NCI-H2029 treated with DMSO at 0.1 percent for 48 hours (cell line): ENCODE data around the gene POU5F2.

Experiments used
- DNase-seq: peaks from one replicate; lab custom pipeline; 2025; lab: John Stamatoyannopoulos, UW

Gene POU5F2, protein sequence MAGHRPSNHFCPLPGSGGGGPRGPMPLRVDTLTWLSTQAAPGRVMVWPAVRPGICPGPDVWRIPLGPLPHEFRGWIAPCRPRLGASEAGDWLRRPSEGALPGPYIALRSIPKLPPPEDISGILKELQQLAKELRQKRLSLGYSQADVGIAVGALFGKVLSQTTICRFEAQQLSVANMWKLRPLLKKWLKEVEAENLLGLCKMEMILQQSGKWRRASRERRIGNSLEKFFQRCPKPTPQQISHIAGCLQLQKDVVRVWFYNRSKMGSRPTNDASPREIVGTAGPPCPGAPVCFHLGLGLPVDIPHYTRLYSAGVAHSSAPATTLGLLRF

DNA sequence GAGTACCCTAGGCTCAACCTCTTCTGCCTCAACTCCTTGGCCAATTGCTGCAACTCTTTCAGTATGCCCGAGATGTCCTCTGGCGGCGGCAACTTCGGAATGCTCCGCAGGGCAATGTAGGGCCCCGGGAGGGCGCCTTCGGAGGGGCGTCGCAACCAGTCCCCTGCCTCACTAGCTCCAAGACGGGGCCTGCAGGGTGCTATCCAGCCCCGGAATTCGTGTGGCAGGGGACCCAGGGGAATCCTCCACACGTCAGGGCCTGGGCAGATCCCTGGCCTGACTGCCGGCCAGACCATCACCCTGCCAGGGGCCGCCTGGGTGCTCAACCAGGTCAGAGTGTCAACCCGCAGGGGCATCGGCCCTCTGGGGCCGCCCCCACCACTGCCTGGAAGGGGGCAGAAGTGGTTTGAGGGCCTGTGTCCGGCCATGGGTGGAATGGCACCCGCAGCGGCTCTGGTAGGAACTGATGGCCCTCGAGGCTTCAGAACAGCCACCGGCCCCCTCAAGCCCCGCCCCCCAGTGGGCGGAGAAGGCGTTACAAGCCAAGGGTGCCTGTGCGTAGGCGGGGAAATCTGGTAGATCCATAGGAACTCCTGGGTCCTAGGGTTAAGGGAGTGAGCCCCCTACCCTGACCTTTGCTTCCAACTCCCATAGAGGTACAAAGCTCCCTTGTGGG lies at the start of gene POU5F2:
POU5F2 (minus strand) TSS at position 465 of the 676 bp plus-strand sequence; CDS start at position 428, 37 bp downstream.
- no peak for DNase-seq

DNA sequence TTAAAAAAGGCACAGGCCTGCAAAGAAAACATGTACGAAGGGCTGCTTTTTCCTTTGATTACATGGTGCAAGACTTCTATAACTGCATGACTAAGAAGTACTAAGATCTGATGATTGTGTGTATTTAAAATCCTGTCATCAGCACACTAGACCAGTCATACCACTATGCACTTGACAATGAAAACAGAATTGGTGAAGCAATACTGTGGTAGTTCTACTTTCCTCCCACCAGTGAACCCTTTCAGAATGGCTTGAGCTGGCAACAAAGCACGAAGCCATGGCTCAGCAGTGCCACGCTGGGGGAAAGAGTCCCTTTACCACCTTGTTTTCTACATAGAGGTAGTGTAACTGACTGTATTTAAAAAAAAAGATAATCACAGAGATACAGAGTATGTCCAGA lies 49.0 kb upstream of the POU5F2 start:
- no peak for DNase-seq

DNA sequence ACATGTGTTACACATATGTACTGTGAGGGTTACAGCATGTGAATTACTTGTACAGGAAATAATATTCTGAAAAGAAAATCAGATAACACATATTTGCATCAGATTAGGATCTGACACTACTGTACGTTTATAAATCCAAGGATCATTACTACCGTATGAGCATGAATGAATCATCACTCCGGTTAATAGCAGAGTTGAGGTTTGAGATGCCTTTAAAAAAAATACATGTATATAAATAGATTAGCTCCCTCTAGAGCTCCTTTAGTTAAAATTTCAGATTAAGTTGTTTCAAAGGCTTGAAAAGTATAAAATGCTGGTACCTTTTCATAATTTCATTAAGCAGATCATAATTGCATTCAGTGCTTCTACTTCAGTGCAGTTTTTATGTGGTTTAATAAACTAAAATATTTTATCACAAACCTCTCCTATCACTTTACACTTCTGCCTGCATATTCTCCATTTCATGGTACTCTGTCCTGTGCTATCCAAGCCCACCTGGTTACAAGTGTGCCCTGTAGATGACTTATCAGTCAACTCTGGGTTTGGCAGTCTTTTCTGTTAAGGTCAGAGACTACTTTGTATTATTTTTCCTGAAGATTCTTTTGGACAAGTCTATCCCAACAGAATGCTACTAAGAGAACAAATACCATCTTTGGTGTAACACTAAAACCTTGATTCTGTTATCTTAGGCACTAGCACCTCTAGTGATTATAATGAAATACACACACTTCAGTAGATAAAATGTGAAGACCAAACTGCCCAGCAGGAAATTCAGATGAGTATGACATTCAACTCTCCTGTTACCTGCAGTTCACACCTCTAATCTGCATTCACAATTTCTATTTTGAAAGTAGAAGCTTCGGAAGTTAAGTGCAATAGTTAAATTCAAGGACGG lies 48.0 kb upstream of the POU5F2 start:
- no peak for DNase-seq

DNA sequence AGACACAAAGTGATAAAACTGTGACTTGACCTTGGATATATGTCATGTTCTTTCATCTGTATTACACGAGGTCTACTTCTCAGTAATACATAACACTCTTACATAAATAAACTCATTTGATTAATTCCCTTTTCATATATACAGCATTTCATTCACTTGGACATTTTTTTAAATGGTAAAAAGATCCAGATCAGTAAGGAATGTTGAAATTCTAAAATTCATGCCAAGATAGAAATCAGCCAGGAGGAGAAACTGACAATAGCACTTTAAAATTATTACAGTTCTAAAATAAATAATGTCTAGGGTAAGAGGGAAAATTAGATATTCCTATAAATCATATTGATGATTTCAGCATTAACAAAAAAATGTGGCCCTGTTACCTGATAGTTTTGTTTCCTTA lies 46.2 kb upstream of the POU5F2 start:
- DNase-seq = no peak

DNA sequence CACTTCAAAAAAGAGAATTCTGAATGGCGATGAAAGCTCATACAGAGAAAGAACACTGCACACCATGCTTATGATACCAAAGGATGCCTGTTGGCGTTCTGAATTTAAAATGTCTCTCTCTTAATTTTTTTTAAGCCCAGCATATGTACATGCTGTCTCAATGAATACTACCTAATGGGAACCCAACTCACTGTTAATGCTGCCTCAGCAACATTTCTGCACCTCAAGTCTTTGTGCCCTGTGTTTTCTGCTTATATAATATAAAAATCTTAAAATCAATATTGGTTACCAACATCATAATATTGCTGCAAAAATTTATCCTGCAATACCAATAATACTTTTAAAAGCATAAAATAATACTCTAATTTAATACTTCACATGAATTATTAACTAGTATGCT lies 44.1 kb upstream of the POU5F2 start:
- DNase-seq = no peak

DNA sequence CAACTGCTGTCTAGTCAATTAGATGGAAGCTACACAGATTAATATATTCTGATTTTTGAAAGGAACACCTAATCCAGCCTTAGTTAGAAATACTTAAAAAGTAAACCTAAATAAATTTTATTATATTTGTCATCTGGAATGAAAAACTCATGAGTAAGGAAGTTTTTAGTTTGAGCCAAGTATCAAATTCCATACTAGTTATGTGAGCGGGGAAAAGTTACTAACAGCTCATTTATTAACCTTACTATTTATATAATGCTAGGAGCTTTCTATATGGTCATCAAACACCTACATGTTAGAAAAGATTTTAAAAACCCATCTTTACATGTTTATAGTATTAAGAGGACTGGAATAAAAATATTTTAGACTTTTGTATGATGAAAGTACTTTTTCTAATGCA lies 41.6 kb upstream of the POU5F2 start:
- DNase-seq = no peak

DNA sequence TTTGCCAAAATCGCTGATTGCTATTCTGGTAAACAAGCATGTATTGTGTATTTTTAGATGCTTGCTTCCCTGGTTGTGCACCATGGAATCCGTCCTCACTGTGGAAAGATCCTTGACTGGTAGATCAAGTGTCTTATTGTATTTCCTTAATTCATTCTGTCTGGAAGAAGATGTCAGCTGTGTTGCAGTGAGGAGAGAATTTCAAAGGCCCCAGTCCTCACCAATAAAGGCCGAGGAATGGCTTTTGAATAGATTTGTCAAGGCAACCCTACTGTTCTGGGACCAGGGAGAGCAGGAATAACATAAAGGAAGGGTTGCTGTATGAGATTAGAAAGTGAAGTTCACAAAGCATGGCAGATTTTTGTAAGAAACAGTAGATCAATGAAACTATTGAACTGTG lies 36.2 kb upstream of the POU5F2 start:
- DNase-seq = no peak

DNA sequence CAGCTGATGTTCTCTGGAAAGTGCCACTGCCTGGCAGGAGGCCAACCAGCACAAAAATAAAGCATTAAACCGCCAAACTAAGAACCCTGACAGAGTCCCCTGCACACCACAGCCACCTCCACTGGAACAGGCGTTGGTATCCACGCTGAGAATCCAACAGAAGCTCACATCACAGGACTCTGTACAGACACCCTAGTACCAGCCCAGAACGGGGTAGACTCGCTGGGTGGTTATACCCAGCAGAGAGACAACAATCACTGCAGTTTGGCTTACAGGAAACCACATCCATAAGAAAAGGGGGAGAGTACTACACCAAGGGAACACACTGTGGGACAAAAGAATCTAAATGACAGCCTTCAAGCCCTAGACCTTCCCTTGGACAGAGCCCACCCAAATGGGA lies 15.0 kb upstream of the POU5F2 start:
- DNase-seq = no peak

DNA sequence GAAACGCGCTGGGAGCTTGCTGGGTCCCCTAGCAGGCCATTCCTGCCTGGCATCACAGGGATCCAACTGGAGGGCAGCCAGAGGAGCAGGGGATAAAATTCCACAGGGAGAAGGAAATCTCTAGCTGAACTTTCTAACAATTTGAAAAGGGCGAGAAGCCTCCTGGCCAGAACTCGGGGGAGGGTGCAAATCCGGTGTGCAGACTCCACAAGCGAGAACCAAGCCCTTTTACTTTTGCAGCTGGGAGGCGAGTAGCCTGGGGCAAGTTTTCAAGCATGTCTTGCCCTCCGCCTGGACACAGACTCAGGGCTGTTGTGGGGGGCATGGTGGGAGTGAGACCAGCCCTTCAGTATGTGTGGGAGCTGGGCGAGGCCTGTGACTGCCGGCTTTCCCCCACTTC lies 14.3 kb upstream of the POU5F2 start:
- no peak for DNase-seq

DNA sequence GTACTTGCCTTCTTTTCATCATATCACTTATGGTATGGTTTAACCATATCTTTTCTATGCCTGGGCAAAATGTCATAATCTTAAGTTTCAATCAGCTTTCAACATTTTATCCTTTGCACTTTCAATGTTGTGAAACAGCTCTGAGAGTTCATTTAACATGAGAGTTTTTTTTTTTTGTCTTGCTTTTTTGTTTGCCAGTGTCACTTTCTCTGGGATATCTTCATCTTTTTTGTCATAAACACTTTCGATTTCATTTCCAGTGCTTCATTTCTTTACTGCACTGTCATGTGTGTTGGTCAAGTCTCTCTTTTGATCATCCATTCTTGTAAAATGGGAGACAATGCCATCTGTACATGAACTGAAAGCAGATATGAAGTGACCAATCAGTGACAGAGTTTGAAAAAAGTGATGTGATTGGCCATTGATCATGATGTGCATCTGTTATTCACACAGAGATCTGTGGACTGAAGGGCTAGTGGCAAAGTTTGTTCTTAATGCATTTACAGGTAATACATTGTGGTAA lies 7.5 kb upstream of the POU5F2 start:
- no peak for DNase-seq

DNA sequence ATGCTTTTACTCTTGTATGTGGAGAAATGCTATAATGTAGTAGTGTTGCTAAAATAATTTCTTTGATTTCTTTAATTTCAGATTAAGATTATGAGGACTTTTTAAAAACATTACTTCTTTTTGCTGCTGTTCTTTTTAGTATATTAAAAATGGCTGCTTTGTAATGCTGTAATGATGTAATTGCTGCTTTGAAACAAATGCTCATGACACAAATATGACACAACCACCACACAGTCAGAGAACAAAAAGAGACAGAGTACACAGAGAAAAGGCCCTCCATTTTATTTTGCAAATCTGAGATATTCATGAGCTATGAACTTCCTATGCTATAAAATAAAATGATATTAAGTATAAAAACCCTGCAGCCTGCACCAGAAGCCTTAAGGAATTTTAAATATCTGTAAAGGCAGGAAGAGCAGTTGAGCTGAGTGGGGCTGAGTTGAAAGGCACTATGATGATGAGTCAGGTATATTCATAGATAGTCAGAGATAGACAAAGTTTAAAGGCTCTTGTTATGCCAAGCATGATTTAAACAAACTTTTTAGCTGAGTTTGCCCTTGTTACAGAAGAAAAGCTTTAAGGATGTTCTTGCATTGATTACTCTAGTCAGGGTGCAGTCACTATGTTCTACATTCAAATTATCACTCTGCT lies 5.1 kb upstream of the POU5F2 start:
- DNase-seq = no peak

DNA sequence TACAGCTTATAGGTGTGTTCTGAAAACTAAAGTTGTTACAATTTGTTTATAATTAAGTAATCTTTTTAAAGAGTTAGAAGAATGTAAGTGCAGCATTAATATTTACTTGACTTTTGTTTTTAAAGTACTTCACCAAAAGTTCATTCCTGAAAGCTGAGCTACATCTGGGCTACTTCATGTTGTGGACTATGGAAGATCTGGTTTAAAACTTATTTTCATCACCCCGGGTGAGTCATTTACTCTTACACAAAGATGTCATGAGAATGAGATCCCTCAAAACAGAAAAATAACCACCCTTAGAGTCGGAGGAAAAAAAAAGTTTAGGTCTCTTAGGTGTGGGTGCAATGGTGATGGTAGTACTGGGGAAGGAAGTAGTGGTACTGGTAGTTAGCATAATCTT lies 5.1 kb downstream of the POU5F2 start:
- DNase-seq = no peak

DNA sequence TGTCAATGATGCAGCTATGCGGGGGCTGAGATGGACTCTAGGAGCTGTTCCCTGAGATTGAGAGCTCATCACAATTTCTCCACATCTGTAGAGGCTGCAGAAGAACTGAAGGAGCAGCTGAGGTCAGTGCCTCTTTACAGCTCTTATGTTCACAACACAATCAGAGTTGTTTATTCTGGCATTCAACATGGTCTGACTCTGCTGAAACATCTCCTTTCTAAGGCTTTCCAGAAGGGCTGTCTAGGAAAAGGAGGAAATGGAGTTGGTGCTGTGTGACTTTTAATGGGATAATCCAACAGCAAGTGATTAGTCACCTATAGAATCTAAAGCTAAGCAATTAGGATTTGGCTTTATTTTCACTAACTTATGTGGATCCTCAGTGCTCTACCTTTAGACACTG lies 6.0 kb downstream of the POU5F2 start:
- peak; percentile 38 for DNase-seq

DNA sequence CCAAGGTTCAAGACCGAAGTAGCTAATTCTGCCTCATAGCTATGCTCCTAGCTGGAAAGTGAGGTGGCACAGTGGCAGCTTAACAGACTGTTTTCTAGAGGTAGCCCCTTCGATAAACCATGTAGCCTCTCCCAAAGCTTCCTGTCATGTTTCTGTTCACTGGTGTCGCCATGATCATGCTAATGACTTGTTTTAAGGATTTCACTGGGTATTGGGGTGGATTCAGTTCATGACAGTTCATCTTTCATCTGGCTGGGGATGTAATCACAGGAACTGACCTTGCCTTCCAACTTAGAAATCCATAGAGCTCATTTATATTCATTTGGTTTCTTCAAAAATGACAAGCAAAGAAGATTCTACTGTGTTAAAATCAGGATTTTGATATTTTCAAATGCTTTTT lies 9.4 kb downstream of the POU5F2 start:
- no peak for DNase-seq

DNA sequence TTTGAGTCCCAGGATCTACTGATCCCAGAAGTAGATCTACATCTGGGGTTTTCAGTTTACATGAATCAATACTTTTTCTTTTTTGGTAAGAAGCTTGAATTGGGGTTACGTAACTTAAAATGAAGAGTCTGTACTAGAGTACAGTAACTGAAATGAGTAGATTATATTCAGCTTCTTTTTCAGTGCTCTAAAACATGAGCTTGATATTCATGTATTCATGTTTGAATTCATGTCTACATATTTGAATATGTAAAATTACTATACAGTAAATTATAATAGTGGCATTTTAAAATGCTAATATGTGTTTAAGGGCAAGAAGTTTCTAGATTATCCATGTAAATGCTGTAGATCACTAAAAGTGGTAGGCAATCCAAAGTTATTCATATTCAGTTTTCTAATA lies 14.8 kb downstream of the POU5F2 start:
- DNase-seq = no peak

DNA sequence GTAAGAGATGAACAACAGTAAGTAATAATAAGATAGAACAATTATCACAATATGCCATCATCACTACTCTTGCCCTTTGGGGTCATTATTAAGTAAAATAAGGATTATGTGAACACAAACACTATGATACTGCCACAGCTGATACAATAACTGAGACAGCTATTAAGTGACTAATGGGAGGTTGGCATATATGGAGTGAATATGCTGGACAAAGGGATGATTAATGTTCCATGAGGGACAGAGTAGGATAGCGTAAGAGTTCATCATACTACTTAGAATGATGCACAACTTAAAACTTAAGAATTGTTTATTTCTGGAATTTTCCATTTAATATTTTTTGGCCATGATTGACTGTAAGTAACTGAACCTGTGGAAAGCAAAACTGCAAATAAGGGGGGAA lies 16.6 kb downstream of the POU5F2 start:
- no peak for DNase-seq

DNA sequence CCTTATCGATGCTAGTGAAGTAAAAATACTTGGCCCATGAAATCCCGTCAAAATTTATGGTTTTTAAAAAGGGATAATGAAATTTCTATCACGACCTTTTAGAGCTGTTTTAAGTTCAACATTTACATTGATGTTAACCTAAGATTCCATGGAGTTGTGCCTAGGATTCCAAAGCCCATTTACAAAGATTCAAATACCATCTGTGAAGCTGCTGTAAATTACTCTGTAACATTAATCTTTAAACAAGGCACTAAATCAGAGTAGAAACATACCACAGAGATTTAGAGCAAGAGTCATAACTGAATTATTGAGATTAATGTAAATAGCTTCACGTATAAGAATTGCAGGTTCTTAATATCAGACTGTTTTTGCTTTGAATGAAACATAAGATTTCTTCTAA lies 17.7 kb downstream of the POU5F2 start:
- DNase-seq = no peak

DNA sequence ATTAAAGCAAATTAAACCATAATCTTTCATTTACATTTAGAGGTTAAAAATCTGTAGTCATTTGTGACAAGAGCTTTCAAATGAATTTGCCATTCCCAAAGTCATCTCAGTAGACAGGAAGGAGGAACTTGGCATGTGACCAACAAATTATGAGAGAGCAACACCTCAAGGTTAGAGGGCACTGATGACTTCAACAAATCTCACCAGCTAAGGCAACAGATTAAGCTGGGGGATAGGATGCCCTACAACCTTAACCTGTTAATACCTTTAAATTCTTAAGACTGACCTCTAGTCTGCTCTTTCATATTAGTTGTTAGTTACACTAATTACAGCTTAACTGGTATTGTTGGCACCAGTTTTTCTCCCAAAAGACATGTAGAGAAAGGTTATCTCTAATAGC lies 18.4 kb downstream of the POU5F2 start:
- DNase-seq = peak; percentile 36

DNA sequence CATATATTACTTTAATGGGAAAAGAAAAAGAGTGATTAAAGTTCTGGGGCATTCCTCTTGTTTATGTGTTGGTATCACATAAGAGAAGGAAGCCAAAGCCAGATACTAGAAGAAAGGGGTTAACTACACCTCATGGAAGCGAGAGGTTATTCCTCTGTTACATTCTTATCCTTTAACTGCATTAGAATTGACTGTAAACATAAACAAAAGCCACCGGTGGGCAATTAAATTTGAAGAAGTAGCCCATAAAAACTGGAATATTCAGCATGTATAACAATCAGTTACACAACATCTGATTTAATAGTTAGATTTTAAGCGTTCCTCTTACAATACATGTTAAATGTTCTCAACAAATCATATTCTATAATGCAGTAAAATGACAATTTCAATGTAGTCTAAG lies 18.8 kb downstream of the POU5F2 start:
- no peak for DNase-seq

DNA sequence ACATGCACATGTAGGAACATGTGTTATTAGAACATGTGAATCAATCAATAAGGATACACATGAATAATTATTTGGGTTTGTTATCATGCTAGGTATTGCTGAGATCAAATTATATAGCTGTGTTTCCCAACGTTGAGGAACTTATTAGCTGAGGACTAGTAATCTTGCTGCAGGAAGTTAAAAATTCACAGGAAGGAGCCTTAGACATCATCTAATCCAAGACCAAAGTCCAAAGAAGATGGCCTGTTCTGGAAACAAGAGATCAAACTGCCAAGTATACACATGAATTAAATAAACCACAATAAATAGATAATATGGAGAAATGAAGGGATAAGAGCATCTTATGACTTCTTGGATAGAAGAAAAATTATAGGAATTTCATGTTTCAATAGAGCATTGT lies 19.9 kb downstream of the POU5F2 start:
- DNase-seq = no peak

DNA sequence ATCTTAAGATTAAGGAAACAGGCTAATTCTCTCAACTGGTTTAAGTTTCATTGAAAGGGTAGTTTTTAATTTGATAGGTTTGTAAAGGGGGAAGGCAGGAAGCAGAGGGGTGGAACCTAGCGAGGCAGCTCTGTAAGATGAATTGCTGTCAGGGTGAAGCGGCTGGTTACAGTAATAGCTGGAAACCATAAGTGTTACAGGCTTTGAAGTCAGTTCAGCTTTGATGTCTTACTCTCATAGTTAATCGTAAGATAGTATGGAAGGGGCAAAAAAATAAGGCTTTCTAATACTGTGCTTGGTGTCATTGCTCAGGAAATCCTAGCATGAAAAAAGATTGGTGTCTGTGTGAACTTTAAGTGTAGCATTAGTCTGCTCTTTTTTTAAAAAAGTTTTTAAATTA lies 20.3 kb downstream of the POU5F2 start:
- DNase-seq = no peak

DNA sequence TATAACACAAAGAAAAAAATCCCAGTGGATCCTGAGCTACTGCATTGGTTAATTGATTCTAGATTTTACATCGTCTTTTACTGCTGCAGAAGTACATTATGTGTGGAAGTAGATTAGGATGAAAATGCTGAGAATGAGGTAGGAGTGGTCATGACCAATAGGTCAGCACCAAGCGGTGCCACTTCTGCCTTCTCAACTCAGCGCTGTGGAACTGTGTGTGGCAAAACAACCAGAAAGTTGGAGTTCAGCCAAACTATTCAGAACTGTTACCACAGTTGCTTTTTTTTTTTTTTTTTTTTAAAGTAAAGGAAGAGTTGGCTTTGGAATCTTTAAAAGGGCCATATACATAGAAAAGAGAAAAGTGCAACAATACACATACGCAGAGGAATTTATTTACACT lies 24.2 kb downstream of the POU5F2 start:
- DNase-seq = peak; percentile 47
